Loucy (cell line): ENCODE measurements around the gene HMGXB4.

ENCODE experiments used
- H2AFZ ChIP-seq: fragments of 200-600 bp; sonication (generic); 2 replicates; pipeline ENCODE4 v1.6.0; 2016; ENCODE audit warnings: antibody characterized with exemption, mild to moderate bottlenecking, low read length, moderate library complexity
- H3F3A ChIP-seq: fragments of 200-600 bp; 2 replicates; pipeline ENCODE4 v1.6.0; 2016; ENCODE audit warnings: antibody characterized with exemption, low read depth, mild to moderate bottlenecking
- H3K27me3 ChIP-seq: fragments of 200-600 bp; sonication (generic); 2 replicates; pipeline ENCODE4 v1.6.1; 2014; ENCODE audit warnings: low read length, mild to moderate bottlenecking; ENCODE audit not compliant: insufficient read depth, poor library complexity, severe bottlenecking
- H3K36me3 ChIP-seq: fragments of 200-600 bp; sonication (generic); 2 replicates; pipeline ENCODE4 v1.6.1; 2016; ENCODE audit warnings: low read length; ENCODE audit not compliant: insufficient read depth
- H3K4me1 ChIP-seq: fragments of 200-600 bp; sonication (generic); 2 replicates; pipeline ENCODE4 v1.5.1; 2014; ENCODE audit warnings: low read length, mild to moderate bottlenecking; ENCODE audit not compliant: insufficient read depth, poor library complexity, severe bottlenecking
- H3K4me2 ChIP-seq: fragments of 200-600 bp; sonication (generic); 2 replicates; pipeline ENCODE4 v1.6.0; 2014; ENCODE audit warnings: antibody characterized with exemption, low read length, low read depth, mild to moderate bottlenecking; ENCODE audit not compliant: poor library complexity, severe bottlenecking
- H3K4me3 ChIP-seq: fragments of 200-600 bp; sonication (generic); 2 replicates; pipeline ENCODE4 v1.5.1; 2014; ENCODE audit warnings: low read length, mild to moderate bottlenecking, mixed read lengths; ENCODE audit not compliant: poor library complexity, severe bottlenecking
- H3K79me2 ChIP-seq: fragments of 200-600 bp; sonication (generic); 2 replicates; pipeline ENCODE4 v1.6.1; 2014; ENCODE audit warnings: low read length; ENCODE audit not compliant: insufficient read depth
- H3K9ac ChIP-seq: fragments of 200-600 bp; sonication (generic); 2 replicates; pipeline ENCODE4 v1.6.0; 2014; ENCODE audit warnings: mild to moderate bottlenecking, low read depth, low read length, moderate library complexity; ENCODE audit not compliant: poor library complexity, severe bottlenecking
- H3K9me2 ChIP-seq: fragments of 200-600 bp; sonication (generic); replicated peaks from 2 replicates; pipeline ENCODE4 v1.6.1; 2016; ENCODE audit warnings: low read depth, low read length, mixed read lengths
- H3K9me3 ChIP-seq: fragments of 200-600 bp; sonication (generic); 2 replicates; pipeline ENCODE4 v1.6.1; 2014; ENCODE audit warnings: mild to moderate bottlenecking, antibody characterized with exemption, low read length, low read depth; ENCODE audit not compliant: insufficient read depth
- H4K20me1 ChIP-seq: fragments of 200-600 bp; sonication (generic); 2 replicates; pipeline ENCODE4 v1.6.0; 2014; ENCODE audit warnings: antibody characterized with exemption, low read length, mild to moderate bottlenecking; ENCODE audit not compliant: insufficient read depth, poor library complexity, severe bottlenecking
- EZH2phosphoT487 ChIP-seq: fragments of 200-600 bp; IDR thresholded peaks from 2 replicates; pipeline ENCODE4 v1.6.1; 2018; ENCODE audit warnings: antibody characterized with exemption, mild to moderate bottlenecking, moderate library complexity, borderline replicate concordance
- TF ChIP-seq, protein P1 (sequence below): fragments of 200-600 bp; sonication (generic); conservative IDR thresholded peaks from 2 replicates; pipeline ENCODE4 v1.5.1; 2014; ENCODE audit warnings: mild to moderate bottlenecking, antibody characterized with exemption, low read length

The HMGXB4 gene

DNA sequence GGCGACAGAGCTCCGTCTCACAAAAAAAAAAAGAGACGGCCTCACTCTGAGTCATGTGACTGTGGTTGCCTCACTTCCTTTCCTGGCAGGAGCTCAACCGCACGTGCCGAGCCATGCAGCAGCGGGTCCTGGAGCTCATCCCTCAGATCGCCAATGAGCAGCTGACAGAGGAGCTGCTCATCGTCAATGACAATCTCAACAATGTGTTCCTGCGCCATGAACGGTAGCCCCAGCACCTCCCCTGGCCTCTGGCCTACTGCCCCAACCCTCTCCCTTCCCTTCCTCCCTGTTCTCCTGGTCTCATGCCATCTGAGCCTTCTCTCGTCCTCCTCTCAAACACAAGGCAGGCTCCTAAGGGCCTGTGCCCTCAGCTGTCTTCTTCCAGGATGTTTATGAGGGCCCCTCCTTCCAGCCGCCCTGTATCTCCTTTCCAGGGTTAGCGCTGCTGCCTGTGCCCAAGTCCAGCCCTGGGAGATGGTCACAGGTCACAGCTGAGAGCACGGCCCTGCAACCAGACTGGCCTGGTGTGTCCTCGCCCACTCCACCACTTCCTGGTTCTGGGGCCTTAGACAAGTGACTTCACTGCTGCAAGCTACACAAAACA is 73.1 kb downstream of the HMGXB4 start:
- peak overlapping the region; percentile 67 for H3K4me2 ChIP-seq

DNA sequence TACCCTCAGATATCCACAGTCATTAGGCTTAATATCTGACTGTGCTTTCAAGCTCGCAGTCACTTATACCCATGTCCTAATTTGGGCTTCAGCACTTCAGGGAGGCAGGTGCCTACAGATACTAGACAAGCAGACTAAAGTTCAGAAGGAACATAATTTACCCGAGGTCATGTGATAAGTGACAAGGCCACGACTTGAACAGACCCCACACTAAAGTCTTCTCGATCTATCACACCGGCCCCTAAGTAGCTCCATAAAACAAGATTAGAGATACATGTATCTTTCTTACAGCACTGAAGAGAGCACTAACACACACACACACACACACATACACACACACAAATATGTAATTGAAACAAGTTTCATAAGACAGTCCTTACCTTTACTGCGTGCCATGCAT is 75.0 kb downstream of the HMGXB4 start:
- H4K20me1 ChIP-seq: no peaks in the 10 kb centered on the region
- H3K9me2 ChIP-seq: no peaks in the 10 kb centered on the region
- peaks cover 22% of the 10 kb centered on the region; the same call in 1 of the 2 replicates for H3K36me3 ChIP-seq
- H3K4me2 ChIP-seq: no peak overlapping the region
- no peaks in the 10 kb centered on the region for H3K27me3 ChIP-seq
- peaks cover 9% of the 10 kb centered on the region for H3K79me2 ChIP-seq
- no peaks in the 10 kb centered on the region for H3K9me3 ChIP-seq
- peak overlapping the region; percentile 78 for H3K9ac ChIP-seq
- TF ChIP-seq, protein P1, sequence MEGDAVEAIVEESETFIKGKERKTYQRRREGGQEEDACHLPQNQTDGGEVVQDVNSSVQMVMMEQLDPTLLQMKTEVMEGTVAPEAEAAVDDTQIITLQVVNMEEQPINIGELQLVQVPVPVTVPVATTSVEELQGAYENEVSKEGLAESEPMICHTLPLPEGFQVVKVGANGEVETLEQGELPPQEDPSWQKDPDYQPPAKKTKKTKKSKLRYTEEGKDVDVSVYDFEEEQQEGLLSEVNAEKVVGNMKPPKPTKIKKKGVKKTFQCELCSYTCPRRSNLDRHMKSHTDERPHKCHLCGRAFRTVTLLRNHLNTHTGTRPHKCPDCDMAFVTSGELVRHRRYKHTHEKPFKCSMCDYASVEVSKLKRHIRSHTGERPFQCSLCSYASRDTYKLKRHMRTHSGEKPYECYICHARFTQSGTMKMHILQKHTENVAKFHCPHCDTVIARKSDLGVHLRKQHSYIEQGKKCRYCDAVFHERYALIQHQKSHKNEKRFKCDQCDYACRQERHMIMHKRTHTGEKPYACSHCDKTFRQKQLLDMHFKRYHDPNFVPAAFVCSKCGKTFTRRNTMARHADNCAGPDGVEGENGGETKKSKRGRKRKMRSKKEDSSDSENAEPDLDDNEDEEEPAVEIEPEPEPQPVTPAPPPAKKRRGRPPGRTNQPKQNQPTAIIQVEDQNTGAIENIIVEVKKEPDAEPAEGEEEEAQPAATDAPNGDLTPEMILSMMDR: no peak
- TF ChIP-seq EZH2phosphoT487: no peak
- H3K4me3 ChIP-seq: no peak overlapping the region
- H2AFZ ChIP-seq: no peak overlapping the region
- H3F3A ChIP-seq: peaks cover 15% of the 10 kb centered on the region; the same call in 1 of the 2 replicates
- H3K4me1 ChIP-seq: peaks cover 72% of the 10 kb centered on the region

More for the DNA sequence above, 73.1 kb downstream of the HMGXB4 start:
- H3F3A ChIP-seq: peaks cover 8% of the 10 kb centered on the region; the same call in 1 of the 2 replicates
- peak overlapping the region; percentile 54; the same call in 1 of the 2 replicates for H2AFZ ChIP-seq
- H3K9ac ChIP-seq: peak overlapping the region; percentile 62
- TF ChIP-seq EZH2phosphoT487: no peak
- TF ChIP-seq, protein P1: no peak
- H4K20me1 ChIP-seq: no peaks in the 10 kb centered on the region
- peaks cover 53% of the 10 kb centered on the region for H3K4me1 ChIP-seq
- H3K4me3 ChIP-seq: peak overlapping the region; percentile 57
- peaks cover 9% of the 10 kb centered on the region for H3K79me2 ChIP-seq
- H3K9me2 ChIP-seq: no peaks in the 10 kb centered on the region
- H3K36me3 ChIP-seq: peaks cover 29% of the 10 kb centered on the region; the same call in 1 of the 2 replicates
- no peaks in the 10 kb centered on the region for H3K9me3 ChIP-seq
- H3K27me3 ChIP-seq: no peaks in the 10 kb centered on the region

DNA sequence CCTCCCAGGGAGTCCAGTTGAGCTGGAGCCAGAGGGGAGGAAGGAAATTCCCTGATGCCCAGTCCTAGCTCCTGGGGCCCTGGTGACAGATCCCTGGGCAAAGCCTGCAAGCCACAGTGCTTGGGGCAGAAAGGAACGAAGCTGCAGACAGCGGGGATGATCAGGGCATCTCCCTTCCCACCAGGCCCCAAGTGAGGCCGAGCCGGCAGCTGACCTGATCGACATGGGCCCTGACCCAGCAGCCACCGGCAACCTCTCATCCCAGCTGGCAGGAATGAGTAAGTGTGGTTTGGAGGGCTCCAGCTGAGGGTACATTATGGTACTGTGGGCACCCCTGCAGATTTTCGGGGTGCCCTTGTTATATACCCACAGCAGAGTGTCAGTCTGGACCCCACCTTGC is 75.9 kb downstream of the HMGXB4 start:
- H3K4me3 ChIP-seq: no peak overlapping the region
- H2AFZ ChIP-seq: no peak overlapping the region
- peaks cover 9% of the 10 kb centered on the region for H3K79me2 ChIP-seq
- H3F3A ChIP-seq: peaks cover 15% of the 10 kb centered on the region; the same call in 1 of the 2 replicates
- H3K4me2 ChIP-seq: peak overlapping the region; percentile 79
- peaks cover 81% of the 10 kb centered on the region for H3K4me1 ChIP-seq
- H3K9me3 ChIP-seq: no peaks in the 10 kb centered on the region
- no peaks in the 10 kb centered on the region for H4K20me1 ChIP-seq
- peak overlapping the region; percentile 78 for H3K9ac ChIP-seq
- TF ChIP-seq, protein P1: no peak
- TF ChIP-seq EZH2phosphoT487: no peak
- no peaks in the 10 kb centered on the region for H3K27me3 ChIP-seq
- H3K36me3 ChIP-seq: peaks cover 12% of the 10 kb centered on the region; the same call in 1 of the 2 replicates
- no peaks in the 10 kb centered on the region for H3K9me2 ChIP-seq
